K562 (cell line): ENCODE results near the gene TTC33. TPM values are rescaled to one million over a fixed set of nuclear protein-coding genes. Genes with fewer than 3 reads are reported as not detected.

Experiments used
- ATAC-seq: fragments of 200-7000 bp; cut with Tn5 transposase; 3 replicates; pipeline ENCODE4 v1.9.1; 2020; ENCODE audit warnings: moderate library complexity
- BruUV-seq: library from RNA; stranded (reverse); fragments of 400-500 nt; replicated peaks from 2 replicates; lab custom pipeline; 2021; lab: Mats Ljungman, UMichigan
- CTCF ChIA-PET: fragments of 300-600 bp; formaldehyde crosslinking; extraction: SDS; loops from one replicate; lab custom pipeline; 2021; ENCODE audit warnings: low intra/inter-chr PET ratio; lab: Yijun Ruan, JAX
- POLR2A ChIA-PET: fragments of 300-600, 350-650 bp; sonication (Branson Sonifier 250); formaldehyde crosslinking; extraction: SDS; loops from one replicate; lab custom pipeline; 2021; ENCODE audit warnings: antibody characterized with exemption, inconsistent platforms; lab: Yijun Ruan, JAX
- DNase-seq, 4 experiments: peaks; one replicate each; pipeline versions ENCODE4 v3.0.0 to v3.0.0-alpha.2; 2011 to 2018; ENCODE audit warnings: low spot score in 3 of 4, mixed read lengths in 3 of 4; ENCODE audit errors: extremely low read depth in 1 of 4
- FAIRE-seq: peaks from 2 replicates; lab custom pipeline; 2011; peaks lifted over from hg19 to GRCh38; lab: Jason Lieb, UNC
- H2AFZ ChIP-seq: 2 replicates; pipeline ENCODE4 v1.6.0; 2011; ENCODE audit warnings: low read depth, low read length, control low read depth, inconsistent platforms
- H3K27ac ChIP-seq: fragments of 200-600 bp; 3 replicates; pipeline ENCODE4 v1.8.0; 2011; ENCODE audit warnings: low read depth, mild to moderate bottlenecking, control low read depth, inconsistent platforms, low read length, moderate library complexity, mixed read lengths; ENCODE audit errors: extremely low read depth
- H3K27me3 ChIP-seq, 2 experiments: fragments of 300-600 bp in 1 of 2; 2 replicates in 1 of 2; 3 replicates in 1 of 2; pipeline versions ENCODE4 v1.6.0 to v1.8.0; 2011; ENCODE audit warnings: inconsistent platforms in 2 of 2, low read length in 2 of 2, mild to moderate bottlenecking in 1 of 2, mixed read lengths in 1 of 2, moderate library complexity in 1 of 2; ENCODE audit not compliant: control insufficient read depth in 2 of 2, insufficient read depth in 2 of 2
- H3K36me3 ChIP-seq: fragments of 300-600 bp; 3 replicates; pipeline ENCODE4 v1.8.0; 2011; ENCODE audit warnings: mild to moderate bottlenecking, low read length, inconsistent platforms; ENCODE audit not compliant: control insufficient read depth, insufficient read depth
- H3K4me1 ChIP-seq, 2 experiments: fragments of 200-600 bp in 1 of 2; replicated peaks in 1 of 2; 2 replicates in 1 of 2; 3 replicates in 1 of 2; pipeline versions ENCODE4 v1.5.1 to v1.8.0; 2011; ENCODE audit warnings: inconsistent platforms in 2 of 2, low read length in 2 of 2, mild to moderate bottlenecking in 1 of 2, mixed read lengths in 1 of 2, moderate library complexity in 1 of 2; ENCODE audit not compliant: control insufficient read depth in 2 of 2, insufficient read depth in 2 of 2
- H3K4me2 ChIP-seq: 2 replicates; pipeline ENCODE4 v1.6.1; 2011; ENCODE audit warnings: low read length, control low read depth, inconsistent platforms, mixed read lengths; ENCODE audit not compliant: insufficient read depth
- H3K4me3 ChIP-seq: fragments of 200-600 bp; sonication (generic), shearing (Covaris generic); 2 replicates; pipeline ENCODE4 v1.5.1; 2016; ENCODE audit warnings: control low read depth, inconsistent platforms
- H3K79me2 ChIP-seq: fragments of 200-600 bp; 3 replicates; pipeline ENCODE4 v1.8.0; 2011; ENCODE audit warnings: low read length, inconsistent platforms; ENCODE audit not compliant: control insufficient read depth, insufficient read depth
- H3K9ac ChIP-seq, 2 experiments: 2 replicates each; pipeline versions ENCODE4 v1.6.0 to v1.6.1; 2011; ENCODE audit warnings: low read depth in 2 of 2, low read length in 2 of 2, control low read depth in 1 of 2, inconsistent platforms in 1 of 2, mild to moderate bottlenecking in 1 of 2, mixed read lengths in 1 of 2; ENCODE audit not compliant: insufficient read depth in 1 of 2
- H3K9me1 ChIP-seq: one replicate; pipeline ENCODE4 v1.6.0; 2011; ENCODE audit warnings: inconsistent platforms, mild to moderate bottlenecking, low read length, moderate library complexity; ENCODE audit not compliant: control insufficient read depth, insufficient read depth
- H3K9me3 ChIP-seq: replicated peaks from 2 replicates; pipeline ENCODE4 v1.5.1; 2011; ENCODE audit warnings: low read depth, low read length, inconsistent platforms; ENCODE audit not compliant: control insufficient read depth, insufficient read depth
- H4K20me1 ChIP-seq: replicated peaks from 2 replicates; pipeline ENCODE4 v1.6.1; 2011; ENCODE audit warnings: low read length, inconsistent platforms, mixed read lengths; ENCODE audit not compliant: control insufficient read depth, insufficient read depth
- ARID1B ChIP-seq: fragments of 450-650 bp; IDR thresholded peaks from 2 replicates; pipeline ENCODE4 v1.6.1; 2016; ENCODE audit warnings: antibody characterized with exemption, mild to moderate bottlenecking, inconsistent platforms
- ATF2 ChIP-seq: sonication (generic); formaldehyde crosslinking; IDR thresholded peaks from 2 replicates; pipeline ENCODE4 v1.8.1; 2022; ENCODE audit warnings: missing genetic modification reagents
- ATF3 ChIP-seq, 2 experiments: fragments of 450-650 bp in 1 of 2; sonication (generic) in 1 of 2; formaldehyde crosslinking in 1 of 2; IDR thresholded peaks in 1 of 2; conservative IDR thresholded peaks in 1 of 2; 2 replicates each; pipeline versions ENCODE4 v1.6.1 to v1.8.1; 2016 to 2023; ENCODE audit warnings: mild to moderate bottlenecking in 2 of 2, moderate library complexity in 2 of 2, inconsistent platforms in 1 of 2, missing genetic modification reagents in 1 of 2
- DPF2 ChIP-seq: fragments of 450-650 bp; IDR thresholded peaks from 2 replicates; pipeline ENCODE4 v1.6.1; 2016
- FOS ChIP-seq: IDR thresholded peaks from 3 replicates; pipeline ENCODE4 v1.6.1; 2011; ENCODE audit not compliant: insufficient read length; ENCODE audit errors: extremely low read depth
- FOSL1 ChIP-seq: fragments of 200-800 bp; sonication (Bioruptor generic); conservative IDR thresholded peaks from 2 replicates; pipeline ENCODE4 v1.6.1; 2016; ENCODE audit warnings: missing genetic modification characterization, missing compliant biosample characterization
- JUN ChIP-seq, 2 experiments: sonication (generic) in 1 of 2; formaldehyde crosslinking in 1 of 2; IDR thresholded peaks; 2 replicates each; pipeline versions ENCODE4 v1.6.1 to v1.8.0; 2012 to 2022; ENCODE audit warnings: borderline replicate concordance in 2 of 2, mild to moderate bottlenecking in 2 of 2, improper control_type of control experiment in 1 of 2, low read depth in 1 of 2, low read length in 1 of 2, missing genetic modification reagents in 1 of 2
- JUND ChIP-seq, 2 experiments: IDR thresholded peaks; 2 replicates in 1 of 2; 3 replicates in 1 of 2; pipeline ENCODE4 v1.6.1; 2011; ENCODE audit warnings: borderline replicate concordance in 2 of 2, low read depth in 2 of 2, low read length in 2 of 2, improper control_type of control experiment in 1 of 2, missing biosample characterization in 1 of 2, missing genetic modification characterization in 1 of 2, missing genetic modification reagents in 1 of 2
- NFE2 ChIP-seq: IDR thresholded peaks from 2 replicates; pipeline ENCODE4 v1.6.1; 2014; ENCODE audit warnings: antibody characterized with exemption, low read depth
- SMARCA4 ChIP-seq: fragments of 450-650 bp; IDR thresholded peaks from 2 replicates; pipeline ENCODE4 v1.6.1; 2016
- SMARCE1 ChIP-seq: fragments of 450-650 bp; IDR thresholded peaks from 2 replicates; pipeline ENCODE4 v1.7.1; 2016; ENCODE audit warnings: mild to moderate bottlenecking
- SOX6 ChIP-seq: fragments of 450-650 bp; IDR thresholded peaks from 2 replicates; pipeline ENCODE4 v1.6.1; 2014; ENCODE audit warnings: mild to moderate bottlenecking
- TRIM24 ChIP-seq, 2 experiments: fragments of 450-650 bp; IDR thresholded peaks; 2 replicates each; pipeline ENCODE4 v1.6.1; 2016
- ZBTB12 ChIP-seq: fragments of 250-450 bp; sonication (Bioruptor Pico); IDR thresholded peaks from 2 replicates; pipeline ENCODE4 v1.4.0; 2020
- ZNF232 ChIP-seq: sonication (generic); formaldehyde crosslinking; IDR thresholded peaks from 2 replicates; pipeline ENCODE4 v1.8.0; 2022; ENCODE audit warnings: mild to moderate bottlenecking, missing genetic modification reagents
- ZNF431 ChIP-seq: sonication (generic); formaldehyde crosslinking; IDR thresholded peaks from 2 replicates; pipeline ENCODE4 v1.8.0; 2022; ENCODE audit warnings: mild to moderate bottlenecking, missing genetic modification reagents
- WGBS: fragments of 100-300 bp; shearing (Covaris generic); methylation state at CpG from one replicate; pipeline ENCODE4 v1.1.6; 2016; ENCODE audit warnings: low coverage, mixed read lengths; ENCODE audit not compliant: insufficient coverage; ENCODE audit errors: missing lambda C conversion rate; 5-methylcytosine and 5-hydroxymethylcytosine counted together
- in situ Hi-C: fragments of 300-500 bp; cut with MboI; formaldehyde crosslinking; loops from 4 replicates; pipeline ENCODE4 v1.15.0; 2018; ENCODE audit warnings: inconsistent platforms, mixed read lengths
- intact Hi-C: fragments of 100-400 bp; cut with micrococcal nuclease; formaldehyde crosslinking; loops from 2 replicates; pipeline ENCODE4 v1.14.2; 2022
- polyA plus RNA-seq, 8 experiments: library from polyadenylated mRNA; depleted of rRNA in 4 of 8; stranded (reverse) in 5 of 8; unstranded in 3 of 8; fragments of >200 nt; fragmentation: Nextera tagmentation in 2 of 8; fragmentation: Illumina TruSeq in 1 of 8; extraction: Ambion mirVana in 2 of 8; extraction: Trizol in 1 of 8; gene quantifications; 2 replicates each; pipeline versions ENCODE4 v1.2.1 to v1.2.3, GENCODE V29; 2011 to 2014; ENCODE audit warnings: inconsistent platforms in 1 of 8, missing spikeins in 1 of 8
- total RNA-seq, 7 experiments: library from RNA; depleted of rRNA in 6 of 7; stranded (reverse); fragments of >200 nt in 6 of 7; fragmentation: Illumina TruSeq in 2 of 7; extraction: Trizol in 2 of 7; gene quantifications; 2 replicates each; pipeline versions ENCODE4 v1.2.1 to v1.2.3, GENCODE V29; 2011 to 2021; ENCODE audit warnings: low replicate concordance in 1 of 7
- TF ChIP-seq, protein P1 (sequence below): sonication (generic); IDR thresholded peaks from 2 replicates; pipeline ENCODE4 v1.6.1; 2016

TTC33 gene
- total and polyA plus RNA-seq, 9 of the 15 experiments (the other 6 are each of a cell fraction or from before 2014, with no cell fraction given) = 11.5 to 24.9 (median 21.1) TPM

- POLR2A ChIA-PET = interaction anchor here (0.6 to 0.7 kb wide), 2 partner anchors 10 to 1197 kb away, joined by 3 read pairs; partner anchors contain the start of gene PTGER4
- Histone ChIP-seq H3K9ac (no peak overlapping the region), H4K20me1 (no peaks in the 10 kb centered on the region), H2AFZ (no peak overlapping the region), H3K9me3 (no peaks in the 10 kb centered on the region), H3K9me1 (no peaks in the 10 kb centered on the region), H3K36me3 (no peaks in the 10 kb centered on the region), H3K27ac (no peak overlapping the region), H3K27me3 (no peaks in the 10 kb centered on the region), H3K4me2 (no peak overlapping the region), H3K4me1 (no peaks in the 10 kb centered on the region), H3K4me3 (no peak overlapping the region), H3K79me2 (no peaks in the 10 kb centered on the region)
- FAIRE-seq = peak; percentile 55
- WGBS = 0% methylated on average over 3 of the region's 3 CpGs
- DNase-seq = peak in 3 of 4 experiments; percentile 18 to 61 (median 26)
- TF ChIP-seq ZNF232 (CRISPR knock-in tag) (no peak), ZBTB12 (CRISPR knock-in tag) (no peak), FOS (peak; percentile 64), JUN (IDR thresholded peaks at IDR 0.05; ENCODE audit: borderline replicate concordance, low read depth, low read length) (peak; percentile 95), JUN (CRISPR knock-in tag; IDR thresholded peaks at IDR 0.05; ENCODE audit: borderline replicate concordance) (no peak), TRIM24 (IDR thresholded peaks at IDR 0.05) (0 out of 4 replicates have a peak, but pooled peaks of 1 of the 2 experiments have one; percentile 38), ATF3 (IDR thresholded peaks at IDR 0.05) (peak; percentile 93), ATF3 (CRISPR knock-in tag; conservative IDR thresholded peaks at IDR 0.05) (no peak), JUND (IDR thresholded peaks at IDR 0.05; ENCODE audit: borderline replicate concordance, low read depth, low read length) (peak; percentile 91), JUND (tag; IDR thresholded peaks at IDR 0.05; ENCODE audit: borderline replicate concordance, low read depth, low read length) (peak; percentile 94), SOX6 (peak; percentile 48; the same call in 1 of the 2 replicates), ARID1B (peak; percentile 76), DPF2 (peak; percentile 55; the same call in 1 of the 2 replicates), ATF2 (CRISPR knock-in tag) (no peak), ZNF431 (CRISPR knock-in tag) (no peak), SMARCE1 (peak; percentile 73; the same call in 1 of the 2 replicates), FOSL1 (peak; percentile 98), NFE2 (peak; percentile 25; the same call in 1 of the 2 replicates), SMARCA4 (peak; percentile 56; the same call in 1 of the 2 replicates)
- TF ChIP-seq, protein P1, sequence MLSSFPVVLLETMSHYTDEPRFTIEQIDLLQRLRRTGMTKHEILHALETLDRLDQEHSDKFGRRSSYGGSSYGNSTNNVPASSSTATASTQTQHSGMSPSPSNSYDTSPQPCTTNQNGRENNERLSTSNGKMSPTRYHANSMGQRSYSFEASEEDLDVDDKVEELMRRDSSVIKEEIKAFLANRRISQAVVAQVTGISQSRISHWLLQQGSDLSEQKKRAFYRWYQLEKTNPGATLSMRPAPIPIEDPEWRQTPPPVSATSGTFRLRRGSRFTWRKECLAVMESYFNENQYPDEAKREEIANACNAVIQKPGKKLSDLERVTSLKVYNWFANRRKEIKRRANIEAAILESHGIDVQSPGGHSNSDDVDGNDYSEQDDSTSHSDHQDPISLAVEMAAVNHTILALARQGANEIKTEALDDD = peak; percentile 13; the same call in 1 of the 2 replicates
- ATAC-seq = peak; percentile 63
- in situ Hi-C loops (loop anchor here (25.0 kb wide), 1 partner anchor 752 kb away; no protein-coding TSS in a partner anchor), intact Hi-C loops (loop anchor here (2.0 to 10.0 kb wide), 3 partner anchors 189 to 1087 kb away; no protein-coding TSS in a partner anchor)
- CTCF ChIA-PET = interaction anchor here (1.0 kb wide), 1 partner anchor 47 kb away, joined by 3 read pairs; no protein-coding TSS in a partner anchor
- BruUV-seq = no TSS peak
These were observed 66.3 kb downstream of the TTC33 start for GRCh38 chr5:40689438-40689837.
